ENCODE measurements around the gene TRERF1.
"Not testable (repeated sequence)": the region's sequence is repeated elsewhere in the genome, so short reads cannot be mapped to it uniquely, and the experiment has no call there.

- TF ChIP-seq CTCF (IDR thresholded peaks at IDR 0.05); NR2C2 (CRISPR knock-in tag; IDR thresholded peaks at IDR 0.05): not testable (repeated sequence)
Measured at GRCh38 chr6:42216495-42216894, 235.2 kb downstream of the TRERF1 start.

All from WTC11 (cell line).